Glomerular visceral epithelial cell (primary cell): ENCODE measurements around the gene INSC.
A peak's percentile ranks its signal among the peaks of the same experiment; 100 is the strongest.

Experiments used
- DNase-seq: peaks from one replicate; pipeline ENCODE4 v3.0.0-alpha.2; 2016; ENCODE audit errors: extremely low spot score

INSC gene

GRCh38 chr11:15146271-15147003 is 31.7 kb downstream of the INSC start:
- DNase-seq, result no peak

- no peak for DNase-seq
These were observed 33.4 kb downstream of the INSC start for GRCh38 chr11:15148169-15148568.

- DNase-seq, result no peak
These were observed 34.3 kb downstream of the INSC start for GRCh38 chr11:15149050-15149449.

GRCh38 chr11:15150507-15150906 is 35.8 kb downstream of the INSC start:
- no peak for DNase-seq

GRCh38 chr11:15153231-15153630 is 38.5 kb downstream of the INSC start:
- no peak for DNase-seq

- DNase-seq, result peak; percentile 57
These were observed 42.5 kb downstream of the INSC start for GRCh38 chr11:15157181-15157580.

- no peak for DNase-seq
These were observed 42.9 kb downstream of the INSC start for GRCh38 chr11:15157606-15158137.

GRCh38 chr11:15158351-15159015 is 43.8 kb downstream of the INSC start:
- DNase-seq, result no peak

GRCh38 chr11:15159085-15159484 is 44.4 kb downstream of the INSC start:
- DNase-seq, result peak; percentile 13

GRCh38 chr11:15161790-15162189 is 47.1 kb downstream of the INSC start:
- no peak for DNase-seq

GRCh38 chr11:15163136-15163535 is 48.4 kb downstream of the INSC start:
- no peak for DNase-seq

GRCh38 chr11:15166204-15166603 is 51.5 kb downstream of the INSC start:
- no peak for DNase-seq

- DNase-seq, result no peak
These were observed 55.3 kb downstream of the INSC start for GRCh38 chr11:15169815-15170551.

- no peak for DNase-seq
These were observed 56.0 kb downstream of the INSC start for GRCh38 chr11:15170698-15171097.

- no peak for DNase-seq
These were observed 57.2 kb downstream of the INSC start for GRCh38 chr11:15171956-15172355.

- DNase-seq, result no peak
These were observed 61.1 kb downstream of the INSC start for GRCh38 chr11:15175831-15176230.

- no peak for DNase-seq
These were observed 62.0 kb downstream of the INSC start for GRCh38 chr11:15176646-15177163.

- DNase-seq, result no peak
These were observed 62.8 kb downstream of the INSC start for GRCh38 chr11:15177491-15177890.

- DNase-seq, result no peak
These were observed 63.5 kb downstream of the INSC start for GRCh38 chr11:15178214-15178613.

- DNase-seq, result no peak
These were observed 64.4 kb downstream of the INSC start for GRCh38 chr11:15179167-15179566.

- no peak for DNase-seq
These were observed 65.6 kb downstream of the INSC start for GRCh38 chr11:15180212-15180792.

GRCh38 chr11:15182372-15182771 is 67.6 kb downstream of the INSC start:
- no peak for DNase-seq
